GM19043 (cell line): Measurements from ENCODE around the gene CDK17.
"Not testable (repeated sequence)": the region's sequence is repeated elsewhere in the genome, so short reads cannot be mapped to it uniquely, and the experiment has no call there.

Source experiments
- ATAC-seq: cut with Tn5 transposase; IDR thresholded peaks from one replicate; pipeline ENCODE4 v1.9.1; 2021; ENCODE audit warnings: low read depth; ENCODE audit not compliant: unreplicated experiment

CDK17 gene

GRCh38 chr12:96359328-96359727 is 40.9 kb downstream of the CDK17 start:
- ATAC-seq, result no peak

DNA sequence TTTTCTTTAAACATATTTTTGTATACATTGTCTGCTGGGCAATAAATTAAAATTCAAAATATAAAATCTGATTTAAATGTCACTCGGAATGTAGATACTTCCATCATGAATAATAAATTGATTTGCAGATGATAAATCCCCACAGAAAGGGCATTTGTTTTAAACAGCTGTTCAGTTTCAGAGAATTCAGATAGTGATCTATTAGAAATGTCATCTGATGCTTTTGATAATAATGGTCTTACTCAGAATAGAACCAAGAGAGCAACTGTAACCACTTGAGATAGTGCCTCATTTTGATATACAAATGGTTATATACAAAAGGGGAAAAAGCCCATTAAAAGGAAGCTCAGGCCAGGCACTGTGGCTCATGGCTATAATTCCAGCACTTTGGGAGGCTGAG is 43.4 kb downstream of the CDK17 start:
- no peak for ATAC-seq

DNA sequence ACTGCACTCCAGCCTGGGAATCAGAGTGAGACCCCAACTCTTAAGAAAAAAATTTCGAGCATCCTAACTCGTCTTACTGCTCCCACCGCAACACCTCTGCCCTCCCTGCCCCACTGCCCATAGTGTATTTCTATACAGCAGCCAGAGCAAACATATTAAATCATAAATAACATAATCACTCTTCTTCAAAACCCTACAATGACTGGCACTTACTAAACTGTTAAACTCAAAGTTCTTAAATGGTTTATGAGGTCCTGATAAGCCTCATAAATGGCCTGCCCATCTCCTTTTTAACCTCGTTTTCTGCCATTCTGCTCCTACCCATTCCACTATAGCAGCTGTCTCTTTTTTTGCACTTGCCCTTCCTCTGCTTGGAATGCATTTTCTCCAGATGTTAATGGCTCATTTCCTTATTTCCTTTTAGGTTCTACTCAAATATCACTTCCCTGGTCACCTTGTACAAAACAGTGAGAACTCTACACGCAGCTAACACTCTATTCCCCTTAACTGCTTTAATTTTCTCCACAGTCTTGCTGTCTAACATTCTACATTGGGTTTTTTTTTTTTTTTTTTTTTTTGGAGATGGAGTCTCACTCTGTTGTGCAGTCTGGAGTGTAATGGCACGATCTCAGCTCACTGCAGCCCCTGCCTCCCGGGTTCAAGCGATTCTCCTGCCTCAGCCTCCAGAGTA is 45.2 kb downstream of the CDK17 start:
- ATAC-seq, result no peak

GRCh38 chr12:96354326-96354725 is 45.9 kb downstream of the CDK17 start:
- no peak for ATAC-seq

- ATAC-seq, result no peak
Measured at GRCh38 chr12:96352161-96352835, 47.9 kb downstream of the CDK17 start.

DNA sequence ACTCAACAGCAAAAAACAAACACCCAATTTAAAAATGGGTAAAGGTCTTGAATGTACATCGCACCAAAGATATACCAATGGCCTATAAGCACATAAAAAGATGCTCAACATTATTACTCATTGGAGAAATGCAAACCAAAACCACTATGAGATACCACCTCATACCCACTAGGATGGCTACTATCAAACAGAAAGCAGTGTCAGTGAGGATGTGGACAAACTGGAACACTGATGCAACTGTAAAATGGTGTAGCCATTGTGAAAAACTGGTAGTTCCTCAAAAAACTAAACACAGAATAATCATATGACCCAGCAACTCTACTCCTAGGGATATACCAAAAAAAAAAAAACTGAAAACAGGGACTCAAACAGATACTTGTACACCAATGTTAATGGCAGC is 49.3 kb downstream of the CDK17 start:
- no peak for ATAC-seq

- ATAC-seq, result no peak
Measured at GRCh38 chr12:96347130-96347699, 53.0 kb downstream of the CDK17 start.

- not testable (repeated sequence) for ATAC-seq
Measured at GRCh38 chr12:96346716-96347115, 53.5 kb downstream of the CDK17 start.

DNA sequence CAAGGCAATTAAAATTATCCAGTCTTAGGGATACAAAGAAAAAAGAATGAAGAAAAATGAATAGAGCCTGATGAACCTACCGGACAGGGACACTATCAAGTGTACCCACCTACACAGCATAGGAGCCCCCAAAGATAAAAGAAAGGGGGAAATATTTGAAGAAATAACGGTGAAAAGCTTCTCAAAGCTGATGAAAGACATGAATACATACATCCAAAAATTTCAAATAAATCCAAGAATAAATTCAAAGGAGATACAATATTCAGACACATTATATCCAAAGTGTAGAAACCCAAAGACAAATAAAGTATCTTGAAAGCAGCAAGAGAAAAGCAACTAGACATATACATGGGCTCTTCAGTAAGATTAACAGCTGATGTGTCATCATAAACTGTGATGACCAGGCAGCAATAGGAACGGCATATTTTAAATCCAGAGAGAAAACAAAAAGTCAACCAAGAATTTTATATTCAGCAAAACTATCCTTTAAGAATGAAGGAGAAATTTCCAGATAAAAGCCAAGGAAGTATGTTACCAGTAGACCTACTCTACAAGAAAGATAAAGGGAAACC is 56.0 kb downstream of the CDK17 start:
- ATAC-seq, result no peak

GRCh38 chr12:96343347-96343954 is 56.8 kb downstream of the CDK17 start:
- peak; percentile 60 for ATAC-seq

- not testable (repeated sequence) for ATAC-seq
Measured at GRCh38 chr12:96339666-96340065, 60.6 kb downstream of the CDK17 start.

DNA sequence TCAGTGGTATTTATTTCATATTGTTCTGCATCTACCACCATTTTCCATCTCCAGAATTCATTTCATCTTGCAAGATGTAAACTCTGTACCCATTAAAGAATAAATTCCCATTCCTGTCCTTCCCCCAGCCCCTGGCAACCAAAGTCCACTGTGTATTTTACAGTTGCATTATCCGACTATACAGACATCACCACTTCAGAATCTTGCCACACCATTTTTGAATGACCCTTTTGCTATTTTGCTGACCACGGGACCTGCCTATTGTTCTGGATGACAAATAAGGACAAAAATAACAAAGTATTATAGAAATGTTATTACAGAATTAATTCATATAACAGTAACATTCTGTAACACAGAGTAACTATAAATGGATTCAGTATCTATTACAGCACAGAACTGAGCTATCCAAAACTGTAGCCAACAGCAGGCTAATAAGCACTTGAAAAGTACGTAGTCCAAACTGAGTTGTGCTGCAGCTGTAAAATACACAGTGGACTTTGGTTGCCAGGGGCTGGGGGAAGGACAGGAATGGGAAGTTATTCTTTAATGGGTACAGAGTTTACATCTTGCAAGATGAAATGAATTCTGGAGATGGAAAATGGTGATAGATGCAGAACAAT is 61.3 kb downstream of the CDK17 start:
- ATAC-seq, result no peak

DNA sequence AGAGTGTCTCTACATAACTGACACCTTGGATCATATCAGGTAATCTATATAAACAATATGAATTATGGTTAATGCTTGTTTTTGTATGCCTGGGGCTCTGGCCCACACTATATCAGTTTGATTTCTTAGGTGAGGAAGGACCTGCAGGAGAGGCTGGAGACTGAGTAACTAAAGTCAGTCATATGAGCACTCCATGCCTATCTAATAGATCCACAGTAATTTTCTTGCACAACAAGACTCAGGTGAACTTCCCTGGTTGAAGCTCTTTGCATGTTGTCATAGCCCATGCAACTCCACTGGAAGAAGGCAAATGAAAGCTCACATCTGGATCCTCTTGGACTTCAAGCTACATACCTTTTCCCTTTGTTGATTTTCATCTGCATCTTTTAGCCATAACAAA is 62.3 kb downstream of the CDK17 start:
- ATAC-seq, result no peak

- no peak for ATAC-seq
Measured at GRCh38 chr12:96336489-96336888, 63.8 kb downstream of the CDK17 start.

DNA sequence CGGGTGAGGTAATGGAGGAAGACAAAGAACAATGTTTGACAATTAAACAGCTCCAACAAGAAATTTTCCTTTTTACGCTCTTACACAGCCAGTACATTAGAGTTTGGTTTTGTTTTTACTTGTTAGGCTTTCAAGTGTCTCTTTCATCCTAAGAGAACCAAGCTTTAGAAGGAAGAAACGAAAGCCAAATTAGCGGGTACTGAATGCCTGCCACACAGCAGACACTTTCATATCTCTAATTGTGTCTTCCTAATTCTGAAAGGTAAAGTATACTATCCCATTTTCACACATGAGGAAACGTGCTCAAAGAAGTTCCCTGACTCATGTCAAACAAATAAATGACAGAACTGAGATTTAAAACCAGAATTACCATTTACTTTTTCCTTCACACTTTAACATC is 65.0 kb downstream of the CDK17 start:
- ATAC-seq, result peak; percentile 97

DNA sequence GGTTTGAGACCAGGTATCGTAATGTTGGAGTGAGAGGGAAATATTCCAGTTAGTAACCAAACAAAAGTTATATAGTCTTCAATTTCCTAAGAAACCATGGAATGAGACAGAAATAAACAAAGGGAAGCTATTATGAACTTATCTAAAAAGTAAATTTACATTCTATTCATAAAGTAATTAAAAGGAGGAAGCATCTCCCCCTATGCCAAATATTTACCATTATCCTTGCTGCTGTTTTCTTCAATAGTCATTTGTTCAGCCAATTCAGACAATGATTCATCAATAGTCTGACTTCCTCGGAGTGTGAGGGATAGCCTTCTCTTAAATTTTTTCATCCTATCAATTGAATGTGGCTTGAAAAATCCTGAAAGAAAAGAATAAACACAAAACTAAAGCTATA is 65.7 kb downstream of the CDK17 start:
- ATAC-seq, result no peak

- no peak for ATAC-seq
Measured at GRCh38 chr12:96329545-96329944, 70.7 kb downstream of the CDK17 start.

DNA sequence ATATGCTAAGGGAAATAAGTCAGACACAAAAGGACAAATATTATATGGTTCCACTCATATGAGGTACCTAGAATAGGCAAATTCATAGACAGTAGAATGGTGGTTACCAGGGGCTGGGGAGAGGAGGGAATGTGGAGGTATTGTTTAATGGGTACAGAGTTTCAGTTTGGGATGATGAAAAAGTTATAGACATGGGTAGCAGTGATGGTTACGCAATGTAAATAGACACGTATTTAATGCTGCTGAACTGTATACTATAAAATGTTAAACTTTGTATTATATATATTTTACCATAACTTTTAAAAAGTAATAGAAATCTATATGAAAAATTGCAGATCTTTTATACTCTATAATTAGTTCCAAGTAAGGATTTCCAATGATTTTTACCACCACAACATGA is 71.2 kb downstream of the CDK17 start:
- ATAC-seq, result no peak

DNA sequence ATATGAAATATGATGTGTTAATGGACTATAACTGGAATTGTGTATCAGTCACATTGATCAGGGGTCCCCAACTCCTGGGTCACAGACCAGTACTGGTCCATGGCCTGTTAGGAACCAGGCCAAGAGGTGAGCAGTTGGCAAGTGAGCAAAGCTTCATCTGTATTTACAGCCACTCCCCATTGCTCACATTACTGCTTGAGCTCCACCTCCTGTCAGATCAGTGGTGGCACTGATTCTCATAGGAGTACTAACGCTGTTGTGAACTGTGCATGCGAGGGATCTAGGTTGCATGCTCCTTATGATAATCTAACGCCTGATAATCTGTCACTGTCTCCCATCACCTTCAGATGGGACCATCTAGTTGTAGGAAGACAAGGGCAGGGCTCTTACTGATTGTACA is 72.3 kb downstream of the CDK17 start:
- ATAC-seq, result peak; percentile 19

DNA sequence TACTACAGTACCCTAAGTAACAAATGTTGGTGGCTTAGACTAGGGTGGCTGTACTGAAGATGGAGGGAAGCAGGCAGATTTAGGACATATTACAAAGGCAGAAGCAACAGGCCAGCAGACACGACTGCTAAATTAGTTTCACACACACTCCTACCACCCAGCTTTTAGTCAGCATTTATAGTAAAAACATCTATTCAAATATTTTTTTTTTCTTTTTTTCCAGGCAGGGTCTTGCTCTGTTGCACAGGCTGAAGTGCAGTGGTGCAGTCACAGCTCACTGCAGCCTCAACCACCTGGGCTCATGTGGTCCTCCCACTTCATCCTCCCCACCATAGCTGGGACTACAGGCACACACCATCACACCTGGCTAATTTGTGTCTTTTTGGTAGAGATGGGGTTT is 72.9 kb downstream of the CDK17 start:
- ATAC-seq, result peak; percentile 76
